GM18520 (cell line): ENCODE data around the gene HTRA3.

Source experiments
- ATAC-seq: cut with Tn5 transposase; IDR thresholded peaks from one replicate; pipeline ENCODE4 v1.9.1; 2021; ENCODE audit not compliant: unreplicated experiment

HTRA3 gene

DNA sequence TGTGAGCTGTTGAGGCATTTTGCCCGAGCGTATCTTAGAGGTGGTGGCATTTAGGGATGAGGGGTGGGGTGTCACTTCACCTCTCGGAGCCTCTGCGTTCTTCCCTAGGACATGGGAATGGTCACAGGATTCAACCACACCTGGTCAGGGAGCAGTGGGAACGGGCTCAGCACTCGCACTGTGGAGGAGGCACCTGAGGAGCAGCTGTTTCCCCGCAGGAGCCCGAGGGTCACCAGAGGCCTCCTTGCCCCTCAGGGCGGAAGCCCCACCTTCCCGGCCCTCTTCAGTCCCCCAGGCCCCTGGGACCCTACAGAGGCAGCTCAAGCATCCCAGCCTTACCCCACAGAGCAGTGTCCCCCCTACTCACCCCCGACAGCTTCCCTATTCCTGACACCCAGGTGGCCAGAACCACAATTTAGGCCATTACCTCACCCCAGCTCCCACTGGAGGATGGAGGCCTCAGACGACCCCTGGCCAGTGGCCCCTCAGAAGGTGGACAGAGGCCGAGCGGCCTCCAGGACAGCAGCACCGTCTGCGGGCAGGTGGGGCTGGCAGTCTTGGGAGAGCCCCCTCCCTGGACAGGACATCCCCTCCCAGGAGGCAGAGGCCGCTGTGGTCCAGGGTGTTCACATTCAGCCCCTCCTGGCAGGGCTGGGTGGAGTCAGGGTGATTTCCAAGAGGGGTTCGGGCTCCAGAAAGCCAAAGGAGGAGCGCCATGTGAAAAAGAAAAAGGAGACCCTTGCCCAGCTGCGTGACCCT, 4.2 kb upstream of the HTRA3 start:
- no peak for ATAC-seq

- no peak for ATAC-seq
Observed at GRCh38 chr4:8266088-8266487, 3.5 kb upstream of the HTRA3 start.

DNA sequence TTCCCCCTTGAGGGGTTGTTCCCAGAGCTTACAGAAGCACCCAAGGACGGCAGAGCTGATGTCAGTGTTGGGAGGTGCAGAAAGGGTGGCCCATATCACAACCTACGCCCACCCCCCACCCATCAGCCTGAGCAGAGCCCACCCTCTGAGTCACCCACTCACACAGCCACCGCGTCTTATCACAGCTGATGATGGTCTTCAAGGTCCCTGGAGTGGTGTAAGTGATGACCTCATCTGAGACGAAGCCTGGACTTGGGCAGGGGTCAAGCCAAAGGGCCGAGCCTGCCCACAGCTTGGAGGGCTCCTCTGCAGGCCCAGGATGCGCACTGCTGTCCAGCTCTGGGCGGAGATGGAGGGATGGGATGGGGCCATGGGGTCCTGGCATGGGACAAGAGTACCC, 3.0 kb upstream of the HTRA3 start:
- no peak for ATAC-seq

DNA sequence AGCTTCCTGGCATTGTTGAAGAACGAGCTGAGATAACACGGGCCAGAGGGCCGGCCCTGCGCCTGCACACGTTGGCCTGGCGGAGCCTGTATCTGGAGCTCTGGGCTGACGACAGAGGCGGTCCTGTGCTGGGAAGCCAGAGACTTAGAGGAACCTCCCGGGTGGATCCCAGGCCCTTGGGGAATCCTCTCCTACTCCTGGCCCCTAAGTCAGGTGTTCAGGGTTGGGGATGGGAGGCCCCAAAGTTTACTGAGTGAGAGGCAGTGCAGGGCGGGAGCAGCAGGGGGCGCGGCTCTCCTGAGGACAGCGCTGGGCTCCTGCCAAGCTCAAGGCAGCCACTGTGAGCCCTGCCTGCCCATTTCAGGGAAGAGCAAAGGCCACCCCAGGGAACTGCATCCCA, 2.5 kb upstream of the HTRA3 start:
- ATAC-seq = no peak

DNA sequence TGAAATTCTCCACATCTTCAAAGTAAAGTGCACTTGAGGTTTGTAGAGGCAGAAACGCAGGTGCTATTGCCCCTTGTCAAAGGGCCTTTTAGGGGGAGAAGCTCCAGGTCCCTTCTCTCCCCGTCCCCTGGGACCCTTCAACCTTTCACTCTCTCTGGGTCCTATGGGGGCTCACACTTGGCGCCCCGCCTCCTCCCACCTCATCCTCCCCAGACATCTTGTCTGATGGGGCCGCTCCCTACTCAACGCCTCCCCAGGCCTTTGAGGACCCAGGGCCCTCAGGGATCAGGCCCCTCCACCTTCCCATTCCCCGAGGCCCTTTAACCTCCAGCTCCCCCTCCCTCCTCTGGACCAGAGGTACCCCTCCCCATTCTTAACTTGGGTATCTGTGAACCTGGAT, 1.3 kb upstream of the HTRA3 start:
- no peak for ATAC-seq

DNA sequence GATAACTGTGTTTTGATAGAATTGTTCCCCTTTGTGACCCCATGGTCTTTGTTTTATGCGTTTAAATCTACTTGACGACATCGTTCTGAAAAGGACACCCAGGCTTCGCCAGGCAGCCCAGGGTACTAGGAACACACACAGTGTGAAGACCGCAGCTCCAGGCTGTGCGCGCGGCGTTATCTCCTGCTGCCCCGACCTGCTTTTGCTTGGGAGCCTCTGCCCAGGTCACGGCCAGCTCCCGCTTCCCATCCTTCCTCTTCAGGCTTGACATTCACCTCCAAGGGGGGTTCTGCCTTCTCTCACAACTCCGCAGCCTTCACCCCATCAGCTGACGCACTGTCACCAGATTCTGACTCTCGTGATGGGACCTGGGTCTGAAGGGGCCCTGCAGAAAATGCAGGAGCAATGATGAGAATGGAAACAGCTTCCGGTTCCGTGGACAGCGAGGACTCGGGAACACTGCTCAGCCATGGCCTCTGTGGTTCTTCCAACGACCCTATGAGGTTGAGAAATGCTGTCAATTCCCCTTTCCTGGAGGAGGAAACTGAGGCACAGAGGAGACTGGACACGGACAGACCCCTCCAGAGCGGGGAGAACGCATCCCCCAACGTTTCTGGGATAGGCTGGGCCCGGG, 536 bp upstream of the HTRA3 start:
- ATAC-seq = no peak

GRCh38 chr4:8270418-8270771, 841 bp downstream of the HTRA3 start:
- ATAC-seq = no peak

DNA sequence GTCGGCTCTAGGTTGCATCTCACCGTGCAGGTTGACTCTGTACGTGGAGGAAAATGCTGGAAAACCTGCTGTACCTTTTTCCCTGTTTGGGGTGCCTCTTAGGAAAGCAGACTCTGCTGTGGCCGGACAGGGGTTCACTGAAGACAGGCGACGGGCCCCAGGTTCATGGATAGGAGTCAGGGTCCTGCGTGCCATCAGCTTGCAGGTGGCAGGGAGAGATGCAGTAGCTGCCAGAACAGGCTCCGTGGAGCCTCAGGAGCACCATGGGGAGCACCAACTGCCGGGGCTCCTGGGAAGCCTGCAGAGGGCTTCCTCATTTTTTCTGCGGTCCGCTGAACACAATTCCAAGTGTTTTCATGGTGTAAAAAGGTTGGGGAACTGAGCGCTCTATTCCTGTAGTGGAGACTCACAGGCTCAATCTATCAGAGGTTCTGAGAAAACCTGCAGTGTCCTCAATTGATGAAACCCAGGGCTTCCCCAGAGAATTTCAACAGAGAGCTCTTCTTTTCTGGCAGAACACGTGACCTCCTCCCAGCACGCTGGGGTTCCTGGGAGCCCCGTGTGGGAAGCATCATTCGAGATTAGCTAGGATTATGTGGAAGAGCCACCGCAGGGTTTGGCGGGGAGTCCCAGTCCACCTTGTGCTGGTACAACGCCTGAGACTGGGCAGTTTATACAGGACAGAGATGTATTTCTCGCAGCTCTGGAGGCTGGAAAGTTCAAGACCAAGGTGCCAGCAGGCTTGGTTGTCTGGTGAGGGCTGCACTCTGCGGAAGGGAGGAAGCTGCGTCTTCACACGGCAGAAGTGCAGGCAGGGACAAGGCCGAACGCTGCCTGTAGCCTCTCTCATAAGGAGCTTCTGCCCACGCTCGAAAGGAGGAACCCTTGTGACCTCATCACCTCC, 1.6 kb downstream of the HTRA3 start:
- no peak for ATAC-seq

DNA sequence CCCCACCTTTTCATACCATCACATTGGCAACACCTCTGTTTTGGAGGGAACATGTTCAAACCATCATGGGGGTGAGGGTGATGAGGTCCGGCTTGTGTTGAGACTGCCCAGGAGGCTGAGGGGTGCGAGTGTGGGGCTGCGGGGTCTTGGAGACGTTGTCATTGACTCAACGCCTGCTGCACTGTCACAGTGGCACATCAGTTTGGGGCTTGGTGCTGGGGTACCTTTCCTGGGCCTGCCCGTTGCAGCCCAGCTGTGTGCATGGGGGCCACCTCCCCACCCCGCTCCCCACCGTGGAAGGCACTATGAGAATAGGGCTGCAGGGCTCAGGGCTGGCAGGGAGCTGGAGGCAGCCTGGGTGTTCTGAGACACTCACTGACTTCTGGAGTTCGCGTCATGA, 2.3 kb downstream of the HTRA3 start:
- ATAC-seq = no peak

GRCh38 chr4:8272472-8273428, 3.2 kb downstream of the HTRA3 start:
- no peak for ATAC-seq

GRCh38 chr4:8273450-8273849, 3.9 kb downstream of the HTRA3 start:
- no peak for ATAC-seq

DNA sequence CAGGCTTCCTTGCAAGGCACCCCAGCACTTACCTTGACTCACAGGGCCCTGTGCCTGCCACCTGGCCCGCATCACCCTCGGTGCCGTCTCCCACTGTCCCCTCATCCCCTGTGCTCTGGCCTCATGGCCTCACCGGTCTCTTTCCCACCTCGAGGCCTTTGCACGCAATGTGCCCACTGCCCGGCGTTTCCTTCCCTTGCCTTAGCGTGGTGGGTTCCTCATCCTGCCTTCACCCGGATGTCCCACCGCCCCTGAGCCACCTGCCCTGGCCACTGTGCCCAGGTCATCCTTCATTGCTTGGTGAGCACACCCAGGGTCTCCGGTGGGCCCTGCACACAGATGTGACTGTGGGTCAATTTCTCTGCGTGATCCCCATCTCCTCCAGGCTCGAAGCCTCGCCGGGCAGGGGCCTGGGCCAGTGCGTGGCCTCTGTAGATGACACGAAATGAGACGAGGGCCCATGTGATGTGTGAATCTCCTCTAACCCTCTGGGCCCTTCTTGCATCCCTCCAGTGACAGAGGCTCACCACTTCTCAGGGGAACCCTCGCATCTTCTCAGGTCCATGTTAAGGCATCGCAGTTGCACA, 4.6 kb downstream of the HTRA3 start:
- ATAC-seq = no peak

GRCh38 chr4:8274765-8275547, 5.4 kb downstream of the HTRA3 start:
- no peak for ATAC-seq

- no peak for ATAC-seq
Observed at GRCh38 chr4:8275548-8275910, 6.0 kb downstream of the HTRA3 start.

- ATAC-seq = no peak
Observed at GRCh38 chr4:8276358-8277240, 7.0 kb downstream of the HTRA3 start.

- ATAC-seq = no peak
Observed at GRCh38 chr4:8277356-8278008, 7.9 kb downstream of the HTRA3 start.

DNA sequence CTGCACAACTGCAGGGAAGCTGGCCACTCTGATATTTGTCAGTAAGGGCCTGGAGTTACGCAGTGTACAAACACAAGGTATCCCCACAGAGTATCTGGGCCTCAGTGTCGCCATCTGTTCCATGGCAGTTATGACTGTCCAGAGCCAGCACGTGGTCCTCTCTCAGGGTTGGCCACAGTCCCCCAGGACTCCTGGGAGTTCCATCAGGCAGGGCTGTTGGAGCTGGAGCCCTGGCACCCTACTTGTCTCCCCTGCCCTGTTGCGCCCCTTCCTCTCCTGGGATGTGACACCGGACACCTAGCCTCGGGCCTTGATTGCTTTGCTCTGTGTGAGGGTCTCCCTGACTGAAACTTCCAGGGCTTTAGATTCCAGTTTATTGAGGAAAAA, 8.4 kb downstream of the HTRA3 start:
- no peak for ATAC-seq
